ENCODE measurements around the gene DHRS7B.

Gene DHRS7B

GRCh38 chr17:21164620-21165019 lies 37.9 kb downstream of the DHRS7B start:
- TF ChIP-seq POLR2A (IDR thresholded peaks at IDR 0.05; ENCODE audit: low read depth, low read length), result no peak
- no peak for TF ChIP-seq PAX5 (IDR thresholded peaks at IDR 0.05; ENCODE audit: insufficient read depth, low read length, severe bottlenecking)
- no peak for TF ChIP-seq POLR2AphosphoS5 (IDR thresholded peaks at IDR 0.05; ENCODE audit: low read depth, low read length)
- no peak for TF ChIP-seq POU2F2 (IDR thresholded peaks at IDR 0.05; ENCODE audit: low read depth, low read length)
- no peak for TF ChIP-seq SPI1 (IDR thresholded peaks at IDR 0.05; ENCODE audit: low read depth, low read length)
- no peak for TF ChIP-seq TAF1 (IDR thresholded peaks at IDR 0.05; ENCODE audit: low read depth, low read length)
- DNase-seq (ENCODE audit: insufficient read length, low spot score) (no peak), FAIRE-seq (no peak)

- DNase-seq (ENCODE audit: insufficient read length, low spot score) (no peak), FAIRE-seq (no peak)
- TF ChIP-seq POLR2AphosphoS5 (IDR thresholded peaks at IDR 0.05; ENCODE audit: low read depth, low read length), result no peak
- no peak for TF ChIP-seq SPI1 (IDR thresholded peaks at IDR 0.05; ENCODE audit: low read depth, low read length)
- no peak for TF ChIP-seq PAX5 (IDR thresholded peaks at IDR 0.05; ENCODE audit: insufficient read depth, low read length, severe bottlenecking)
- no peak for TF ChIP-seq POU2F2 (IDR thresholded peaks at IDR 0.05; ENCODE audit: low read depth, low read length)
- no peak for TF ChIP-seq TAF1 (IDR thresholded peaks at IDR 0.05; ENCODE audit: low read depth, low read length)
- no peak for TF ChIP-seq POLR2A (IDR thresholded peaks at IDR 0.05; ENCODE audit: low read depth, low read length)
Measured at GRCh38 chr17:21165922-21166594, 39.3 kb downstream of the DHRS7B start.

- DNase-seq (ENCODE audit: insufficient read length, low spot score), result no peak
- no peak for TF ChIP-seq POU2F2 (IDR thresholded peaks at IDR 0.05; ENCODE audit: low read depth, low read length)
- no peak for TF ChIP-seq PAX5 (IDR thresholded peaks at IDR 0.05; ENCODE audit: insufficient read depth, low read length, severe bottlenecking)
- TF ChIP-seq POLR2AphosphoS5 (IDR thresholded peaks at IDR 0.05; ENCODE audit: low read depth, low read length), result no peak
- no peak for TF ChIP-seq POLR2A (IDR thresholded peaks at IDR 0.05; ENCODE audit: low read depth, low read length)
- no peak for TF ChIP-seq TAF1 (IDR thresholded peaks at IDR 0.05; ENCODE audit: low read depth, low read length)
- no peak for TF ChIP-seq SPI1 (IDR thresholded peaks at IDR 0.05; ENCODE audit: low read depth, low read length)
- no peak for FAIRE-seq
Measured at GRCh38 chr17:21166595-21167210, 39.9 kb downstream of the DHRS7B start.

GRCh38 chr17:21167303-21167702 lies 40.5 kb downstream of the DHRS7B start:
- DNase-seq (ENCODE audit: insufficient read length, low spot score), result no peak
- no peak for TF ChIP-seq PAX5 (IDR thresholded peaks at IDR 0.05; ENCODE audit: insufficient read depth, low read length, severe bottlenecking)
- TF ChIP-seq TAF1 (IDR thresholded peaks at IDR 0.05; ENCODE audit: low read depth, low read length), result no peak
- TF ChIP-seq SPI1 (IDR thresholded peaks at IDR 0.05; ENCODE audit: low read depth, low read length), result no peak
- TF ChIP-seq POU2F2 (IDR thresholded peaks at IDR 0.05; ENCODE audit: low read depth, low read length), result no peak
- TF ChIP-seq POLR2A (IDR thresholded peaks at IDR 0.05; ENCODE audit: low read depth, low read length), result no peak
- no peak for TF ChIP-seq POLR2AphosphoS5 (IDR thresholded peaks at IDR 0.05; ENCODE audit: low read depth, low read length)
- no peak for FAIRE-seq

GRCh38 chr17:21168555-21168865 lies 41.7 kb downstream of the DHRS7B start:
- no peak for FAIRE-seq
- DNase-seq (ENCODE audit: insufficient read length, low spot score), result no peak

GRCh38 chr17:21169496-21169895 lies 42.7 kb downstream of the DHRS7B start:
- DNase-seq (ENCODE audit: insufficient read length, low spot score) (no peak), FAIRE-seq (no peak)
- TF ChIP-seq SPI1 (IDR thresholded peaks at IDR 0.05; ENCODE audit: low read depth, low read length), result no peak
- TF ChIP-seq PAX5 (IDR thresholded peaks at IDR 0.05; ENCODE audit: insufficient read depth, low read length, severe bottlenecking), result no peak
- no peak for TF ChIP-seq POLR2AphosphoS5 (IDR thresholded peaks at IDR 0.05; ENCODE audit: low read depth, low read length)
- TF ChIP-seq POU2F2 (IDR thresholded peaks at IDR 0.05; ENCODE audit: low read depth, low read length), result no peak
- no peak for TF ChIP-seq POLR2A (IDR thresholded peaks at IDR 0.05; ENCODE audit: low read depth, low read length)
- no peak for TF ChIP-seq TAF1 (IDR thresholded peaks at IDR 0.05; ENCODE audit: low read depth, low read length)

More at GRCh38 chr17:21168555-21168865, 41.7 kb downstream of the DHRS7B start:
- no peak for TF ChIP-seq SPI1 (IDR thresholded peaks at IDR 0.05; ENCODE audit: low read depth, low read length)
- no peak for TF ChIP-seq POU2F2 (IDR thresholded peaks at IDR 0.05; ENCODE audit: low read depth, low read length)
- TF ChIP-seq TAF1 (IDR thresholded peaks at IDR 0.05; ENCODE audit: low read depth, low read length), result no peak
- no peak for TF ChIP-seq POLR2AphosphoS5 (IDR thresholded peaks at IDR 0.05; ENCODE audit: low read depth, low read length)
- TF ChIP-seq PAX5 (IDR thresholded peaks at IDR 0.05; ENCODE audit: insufficient read depth, low read length, severe bottlenecking), result no peak
- no peak for TF ChIP-seq POLR2A (IDR thresholded peaks at IDR 0.05; ENCODE audit: low read depth, low read length)

GRCh38 chr17:21170809-21171208 lies 44.0 kb downstream of the DHRS7B start:
- DNase-seq (ENCODE audit: insufficient read length, low spot score), result no peak
- TF ChIP-seq PAX5 (IDR thresholded peaks at IDR 0.05; ENCODE audit: insufficient read depth, low read length, severe bottlenecking) (no peak), POLR2AphosphoS5 (IDR thresholded peaks at IDR 0.05; ENCODE audit: low read depth, low read length) (no peak), POLR2A (IDR thresholded peaks at IDR 0.05; ENCODE audit: low read depth, low read length) (no peak), SPI1 (IDR thresholded peaks at IDR 0.05; ENCODE audit: low read depth, low read length) (no peak), POU2F2 (IDR thresholded peaks at IDR 0.05; ENCODE audit: low read depth, low read length) (no peak), TAF1 (IDR thresholded peaks at IDR 0.05; ENCODE audit: low read depth, low read length) (no peak)
- FAIRE-seq, result peak; percentile 16

- TF ChIP-seq SPI1 (IDR thresholded peaks at IDR 0.05; ENCODE audit: low read depth, low read length) (peak; percentile 69), POLR2A (IDR thresholded peaks at IDR 0.05; ENCODE audit: low read depth, low read length) (no peak), PAX5 (IDR thresholded peaks at IDR 0.05; ENCODE audit: insufficient read depth, low read length, severe bottlenecking) (no peak), POU2F2 (IDR thresholded peaks at IDR 0.05; ENCODE audit: low read depth, low read length) (no peak), POLR2AphosphoS5 (IDR thresholded peaks at IDR 0.05; ENCODE audit: low read depth, low read length) (no peak), TAF1 (IDR thresholded peaks at IDR 0.05; ENCODE audit: low read depth, low read length) (no peak)
- DNase-seq (ENCODE audit: insufficient read length, low spot score) (peak; percentile 65), FAIRE-seq (peak; percentile 90)
Measured at GRCh38 chr17:21171309-21171922, 44.7 kb downstream of the DHRS7B start.

- FAIRE-seq, result peak; percentile 41
- TF ChIP-seq SPI1 (IDR thresholded peaks at IDR 0.05; ENCODE audit: low read depth, low read length) (no peak), POU2F2 (IDR thresholded peaks at IDR 0.05; ENCODE audit: low read depth, low read length) (no peak), TAF1 (IDR thresholded peaks at IDR 0.05; ENCODE audit: low read depth, low read length) (no peak), POLR2AphosphoS5 (IDR thresholded peaks at IDR 0.05; ENCODE audit: low read depth, low read length) (no peak), PAX5 (IDR thresholded peaks at IDR 0.05; ENCODE audit: insufficient read depth, low read length, severe bottlenecking) (no peak)
- DNase-seq (ENCODE audit: insufficient read length, low spot score), result no peak
Measured at GRCh38 chr17:21171970-21172510, 45.3 kb downstream of the DHRS7B start.
